ENCODE measurements around the gene MAPKAP1. TPM values are rescaled to one million over a fixed set of nuclear protein-coding genes. Genes with fewer than 3 reads are reported as not detected.

The MAPKAP1 gene
- total RNA-seq, 1 experiment from 2014 or later = 104 TPM

GRCh38 chr9:125519734-125520133 lies 187.3 kb downstream of the MAPKAP1 start:
- DNase-seq (ENCODE audit: low read depth, low spot score) = no peak
- in situ Hi-C loops (cut with HindIII; ENCODE audit: low pct_unique_long_range_greater_than_20kb, low sequenced_read_pairs) = no loop called here

- no peak for DNase-seq (ENCODE audit: low read depth, low spot score)
- in situ Hi-C loops (cut with HindIII; ENCODE audit: low pct_unique_long_range_greater_than_20kb, low sequenced_read_pairs) = no loop called here
Observed at GRCh38 chr9:125517577-125517976, 189.4 kb downstream of the MAPKAP1 start.

- DNase-seq (ENCODE audit: low read depth, low spot score) = no peak
- in situ Hi-C loops (cut with HindIII; ENCODE audit: low pct_unique_long_range_greater_than_20kb, low sequenced_read_pairs) = no loop called here
Observed at GRCh38 chr9:125515983-125516940, 190.7 kb downstream of the MAPKAP1 start.

GRCh38 chr9:125515281-125515680 lies 191.7 kb downstream of the MAPKAP1 start:
- DNase-seq (ENCODE audit: low read depth, low spot score) = no peak
- in situ Hi-C loops (cut with HindIII; ENCODE audit: low pct_unique_long_range_greater_than_20kb, low sequenced_read_pairs) = no loop called here

- no peak for DNase-seq (ENCODE audit: low read depth, low spot score)
- in situ Hi-C loops (cut with HindIII; ENCODE audit: low pct_unique_long_range_greater_than_20kb, low sequenced_read_pairs) = no loop called here
Observed at GRCh38 chr9:125514468-125514867, 192.5 kb downstream of the MAPKAP1 start.

GRCh38 chr9:125513668-125514413 lies 193.2 kb downstream of the MAPKAP1 start:
- DNase-seq (ENCODE audit: low read depth, low spot score) = peak; percentile 46
- in situ Hi-C loops (cut with HindIII; ENCODE audit: low pct_unique_long_range_greater_than_20kb, low sequenced_read_pairs) = no loop called here

- DNase-seq (ENCODE audit: low read depth, low spot score) = no peak
- in situ Hi-C loops (cut with HindIII; ENCODE audit: low pct_unique_long_range_greater_than_20kb, low sequenced_read_pairs) = no loop called here
Observed at GRCh38 chr9:125513303-125513667, 193.7 kb downstream of the MAPKAP1 start.

GRCh38 chr9:125511789-125512660 lies 195.0 kb downstream of the MAPKAP1 start:
- in situ Hi-C loops (cut with HindIII; ENCODE audit: low pct_unique_long_range_greater_than_20kb, low sequenced_read_pairs) = no loop called here
- DNase-seq (ENCODE audit: low read depth, low spot score) = peak; percentile 36

- in situ Hi-C loops (cut with HindIII; ENCODE audit: low pct_unique_long_range_greater_than_20kb, low sequenced_read_pairs) = no loop called here
- DNase-seq (ENCODE audit: low read depth, low spot score) = no peak
Observed at GRCh38 chr9:125510980-125511379, 196.0 kb downstream of the MAPKAP1 start.

- no peak for DNase-seq (ENCODE audit: low read depth, low spot score)
- in situ Hi-C loops (cut with HindIII; ENCODE audit: low pct_unique_long_range_greater_than_20kb, low sequenced_read_pairs) = no loop called here
Observed at GRCh38 chr9:125509476-125509875, 197.5 kb downstream of the MAPKAP1 start.

GRCh38 chr9:125508249-125508648 lies 198.8 kb downstream of the MAPKAP1 start:
- DNase-seq (ENCODE audit: low read depth, low spot score) = no peak
- in situ Hi-C loops (cut with HindIII; ENCODE audit: low pct_unique_long_range_greater_than_20kb, low sequenced_read_pairs) = no loop called here

GRCh38 chr9:125507226-125507625 lies 199.8 kb downstream of the MAPKAP1 start:
- no peak for DNase-seq (ENCODE audit: low read depth, low spot score)
- in situ Hi-C loops (cut with HindIII; ENCODE audit: low pct_unique_long_range_greater_than_20kb, low sequenced_read_pairs) = no loop called here

GRCh38 chr9:125505988-125506438 lies 201.0 kb downstream of the MAPKAP1 start:
- no peak for DNase-seq (ENCODE audit: low read depth, low spot score)
- in situ Hi-C loops (cut with HindIII; ENCODE audit: low pct_unique_long_range_greater_than_20kb, low sequenced_read_pairs) = no loop called here

- in situ Hi-C loops (cut with HindIII; ENCODE audit: low pct_unique_long_range_greater_than_20kb, low sequenced_read_pairs) = no loop called here
- DNase-seq (ENCODE audit: low read depth, low spot score) = no peak
Observed at GRCh38 chr9:125504616-125505015, 202.4 kb downstream of the MAPKAP1 start.

- in situ Hi-C loops (cut with HindIII; ENCODE audit: low pct_unique_long_range_greater_than_20kb, low sequenced_read_pairs) = no loop called here
- no peak for DNase-seq (ENCODE audit: low read depth, low spot score)
Observed at GRCh38 chr9:125497906-125498305, 209.1 kb downstream of the MAPKAP1 start.

- in situ Hi-C loops (cut with HindIII; ENCODE audit: low pct_unique_long_range_greater_than_20kb, low sequenced_read_pairs) = no loop called here
Observed at GRCh38 chr9:125497478-125497877, 209.5 kb downstream of the MAPKAP1 start.

GRCh38 chr9:125496313-125496834 lies 210.6 kb downstream of the MAPKAP1 start:
- in situ Hi-C loops (cut with HindIII; ENCODE audit: low pct_unique_long_range_greater_than_20kb, low sequenced_read_pairs) = no loop called here
- no peak for DNase-seq (ENCODE audit: low read depth, low spot score)

More at GRCh38 chr9:125497478-125497877, 209.5 kb downstream of the MAPKAP1 start:
- no peak for DNase-seq (ENCODE audit: low read depth, low spot score)

Data from SK-MEL-5 (cell line).